Skeletal muscle cell (primary cell): Measurements from ENCODE around the gene HPCAL1.

ENCODE experiments used
- DNase-seq: peaks from one replicate; pipeline ENCODE4 v3.0.0-alpha.2; 2010; ENCODE audit warnings: low read depth
- H3K4me3 ChIP-seq: 2 replicates; pipeline ENCODE4 v1.5.1; 2011; ENCODE audit warnings: low read depth, mild to moderate bottlenecking, control low read depth, low read length, moderate library complexity

Gene HPCAL1

GRCh38 chr2:10392951-10393639 is 90.4 kb downstream of the HPCAL1 start:
- no peak overlapping the region for H3K4me3 ChIP-seq
- DNase-seq, result no peak

- H3K4me3 ChIP-seq, result no peak overlapping the region
- no peak for DNase-seq
These were observed 90.9 kb downstream of the HPCAL1 start for GRCh38 chr2:10393640-10393982.

GRCh38 chr2:10395893-10396292 is 93.2 kb downstream of the HPCAL1 start:
- H3K4me3 ChIP-seq, result no peak overlapping the region
- no peak for DNase-seq

- no peak for DNase-seq
These were observed 93.8 kb downstream of the HPCAL1 start for GRCh38 chr2:10396464-10396863.

GRCh38 chr2:10397297-10397875 is 94.7 kb downstream of the HPCAL1 start:
- no peak overlapping the region for H3K4me3 ChIP-seq
- DNase-seq, result no peak

More at GRCh38 chr2:10396464-10396863, 93.8 kb downstream of the HPCAL1 start:
- H3K4me3 ChIP-seq, result no peak overlapping the region

GRCh38 chr2:10397878-10398277 is 95.2 kb downstream of the HPCAL1 start:
- DNase-seq, result no peak
- H3K4me3 ChIP-seq, result no peak overlapping the region

GRCh38 chr2:10398496-10398895 is 95.8 kb downstream of the HPCAL1 start:
- no peak for DNase-seq

GRCh38 chr2:10399358-10399757 is 96.7 kb downstream of the HPCAL1 start:
- no peak overlapping the region for H3K4me3 ChIP-seq
- DNase-seq, result no peak

More at GRCh38 chr2:10398496-10398895, 95.8 kb downstream of the HPCAL1 start:
- H3K4me3 ChIP-seq, result no peak overlapping the region

GRCh38 chr2:10400002-10400401 is 97.3 kb downstream of the HPCAL1 start:
- H3K4me3 ChIP-seq, result no peak overlapping the region
- no peak for DNase-seq

GRCh38 chr2:10400568-10400977 is 97.9 kb downstream of the HPCAL1 start:
- no peak for DNase-seq
- no peak overlapping the region for H3K4me3 ChIP-seq

GRCh38 chr2:10400978-10401951 is 98.6 kb downstream of the HPCAL1 start:
- no peak for DNase-seq
- no peak overlapping the region for H3K4me3 ChIP-seq

GRCh38 chr2:10402062-10402585 is 99.4 kb downstream of the HPCAL1 start:
- no peak overlapping the region for H3K4me3 ChIP-seq
- no peak for DNase-seq

GRCh38 chr2:10402653-10403215 is 100.0 kb downstream of the HPCAL1 start:
- no peak overlapping the region for H3K4me3 ChIP-seq
- DNase-seq, result no peak

GRCh38 chr2:10404324-10405143 is 101.8 kb downstream of the HPCAL1 start:
- DNase-seq, result no peak
- no peak overlapping the region for H3K4me3 ChIP-seq

GRCh38 chr2:10405448-10405847 is 102.7 kb downstream of the HPCAL1 start:
- no peak overlapping the region for H3K4me3 ChIP-seq
- DNase-seq, result peak; percentile 79

GRCh38 chr2:10406016-10406415 is 103.3 kb downstream of the HPCAL1 start:
- H3K4me3 ChIP-seq, result no peak overlapping the region
- no peak for DNase-seq

- no peak overlapping the region for H3K4me3 ChIP-seq
- no peak for DNase-seq
These were observed 103.9 kb downstream of the HPCAL1 start for GRCh38 chr2:10406491-10407188.

- H3K4me3 ChIP-seq, result no peak overlapping the region
- DNase-seq, result no peak
These were observed 104.7 kb downstream of the HPCAL1 start for GRCh38 chr2:10407432-10407831.
